Stimulated activated CD8-positive, alpha-beta memory T cell treated with anti-CD3 and anti-CD28 coated beads, Interleukin-12 subunit alpha, Interleukin-12 subunit beta, amount 100 ng/mL, for 1 hour (primary cell): Measurements from ENCODE around the gene STARD7.

Source experiments
- DNase-seq: peaks from one replicate; pipeline ENCODE4 v3.0.0-alpha.2; 2020; ENCODE audit warnings: low read depth

STARD7 gene

DNA sequence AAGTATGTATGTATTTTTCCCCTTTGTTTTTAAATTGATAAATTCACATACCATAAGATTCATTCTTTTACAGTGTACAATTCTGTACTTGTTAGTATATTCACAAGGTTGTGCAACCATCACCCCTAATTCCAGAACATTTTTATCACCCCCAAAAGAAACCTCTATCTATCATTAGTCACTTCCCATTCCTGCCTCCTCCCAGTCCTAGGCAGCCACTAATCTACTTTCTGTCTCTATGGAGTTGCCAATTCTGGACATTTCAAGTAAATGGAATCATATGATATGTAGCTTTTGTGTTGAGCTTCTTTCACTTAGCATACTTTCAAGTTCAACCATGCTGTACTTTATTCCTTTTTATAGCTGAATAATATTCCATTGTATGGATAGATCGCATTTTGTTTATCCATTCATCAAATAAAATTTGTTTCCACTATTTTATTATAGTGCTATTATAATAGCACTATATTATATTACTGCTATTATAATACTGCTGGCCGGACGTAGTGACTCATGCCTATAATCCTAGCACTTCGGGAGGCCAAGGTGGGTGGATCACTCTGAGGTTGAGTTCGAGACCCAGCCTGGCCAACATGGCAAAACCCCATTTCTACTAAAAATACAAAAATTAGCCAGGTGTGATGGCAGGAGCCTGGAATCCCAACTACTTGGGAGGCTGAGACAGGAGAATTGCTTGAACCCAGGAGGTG lies 10.9 kb downstream of the STARD7 start:
- no peak for DNase-seq

- no peak for DNase-seq
Observed at GRCh38 chr2:96195410-96196066, 13.1 kb downstream of the STARD7 start.

- no peak for DNase-seq
Observed at GRCh38 chr2:96191937-96192670, 16.5 kb downstream of the STARD7 start.

DNA sequence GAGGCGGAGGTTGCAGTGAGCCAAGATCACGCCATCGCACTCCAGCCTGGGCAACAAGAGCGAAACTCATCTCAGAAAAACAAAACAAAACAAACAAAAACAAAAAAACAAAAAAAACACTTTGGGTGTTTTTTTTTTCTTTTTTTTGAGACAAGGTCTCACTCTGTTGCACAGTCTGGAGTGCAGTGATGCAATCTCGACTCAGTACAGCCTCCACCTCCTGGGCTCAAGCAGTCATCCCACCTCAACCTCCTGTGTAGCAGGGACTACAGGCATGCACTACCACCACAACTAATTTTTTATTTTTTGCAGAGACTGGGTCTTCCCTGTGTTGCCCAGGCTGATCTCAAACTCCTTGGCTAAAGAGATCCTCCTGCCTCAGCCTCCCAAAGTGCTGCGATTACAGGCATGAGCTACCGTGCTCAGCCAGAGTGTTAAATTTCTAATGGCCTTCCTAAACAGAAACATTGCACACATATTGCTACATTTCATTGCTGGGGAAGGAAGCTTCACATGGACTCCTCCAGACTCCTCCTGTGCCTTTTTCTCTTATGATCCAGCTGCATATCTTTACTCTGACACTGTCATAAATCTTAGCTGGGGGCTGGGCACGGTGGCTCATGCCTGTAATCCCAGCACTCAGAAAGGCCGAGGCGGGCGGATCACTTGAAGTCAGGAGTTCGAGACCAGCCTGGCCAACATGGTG lies 19.7 kb downstream of the STARD7 start:
- no peak for DNase-seq

DNA sequence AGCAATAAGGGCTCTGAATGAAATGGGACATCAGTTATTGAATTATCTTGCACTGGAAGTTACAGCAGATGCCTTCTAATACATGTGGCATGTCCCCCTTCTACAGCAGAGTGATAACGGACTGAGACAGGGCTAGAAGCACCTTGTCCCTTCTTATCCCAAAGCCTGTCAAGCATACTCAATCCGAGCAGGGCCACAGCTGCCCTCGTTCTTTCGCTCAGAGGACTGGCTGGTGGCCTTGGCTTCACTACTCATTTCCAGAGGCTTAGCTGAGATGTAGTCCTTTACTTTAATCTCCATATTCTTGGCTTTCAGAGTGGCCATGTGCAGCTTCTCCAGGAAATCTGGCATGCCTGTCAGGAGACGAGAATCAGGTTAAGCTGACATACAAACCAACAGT lies 22.1 kb downstream of the STARD7 start:
- DNase-seq: no peak

DNA sequence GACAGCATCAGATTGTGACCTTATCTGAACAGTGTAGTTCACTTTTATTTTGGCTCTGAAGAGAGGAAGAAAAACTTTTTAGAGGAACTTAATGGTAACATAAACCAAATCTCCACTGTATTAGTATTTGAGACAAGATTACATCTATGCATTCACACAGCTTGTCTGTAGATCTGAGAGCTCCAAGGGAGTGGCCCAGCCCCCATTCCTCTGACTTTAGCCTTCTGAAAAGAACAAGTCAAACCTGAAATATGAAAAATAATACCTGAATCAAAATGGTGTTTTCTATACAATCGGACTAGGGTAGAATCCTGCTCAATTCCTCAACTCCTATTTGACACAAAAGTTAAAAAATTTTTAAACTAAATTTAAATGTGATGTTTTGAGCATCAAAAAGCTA lies 23.1 kb downstream of the STARD7 start:
- no peak for DNase-seq

- DNase-seq: no peak
Observed at GRCh38 chr2:96184989-96185388, 23.6 kb downstream of the STARD7 start.

DNA sequence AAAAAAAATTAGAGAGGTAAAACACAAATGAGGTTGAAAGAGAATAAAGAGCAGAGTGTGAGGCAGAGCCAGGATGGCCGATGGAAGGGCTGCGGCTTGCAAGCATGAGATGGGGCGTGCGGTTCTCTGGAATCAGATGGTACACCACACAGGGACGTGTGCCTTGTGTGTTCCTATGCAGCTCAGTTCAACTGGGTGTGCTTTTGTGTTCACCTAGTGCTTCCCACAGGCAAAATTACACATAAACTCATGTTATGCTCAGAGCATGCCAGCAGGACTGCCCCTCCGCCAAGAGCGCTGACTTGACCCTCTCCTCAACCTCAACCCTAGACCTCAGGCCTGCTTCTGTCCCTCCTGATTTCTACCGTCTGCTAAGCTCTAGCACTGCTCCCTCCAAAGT lies 24.4 kb downstream of the STARD7 start:
- DNase-seq: no peak

GRCh38 chr2:96181529-96181928 lies 27.1 kb downstream of the STARD7 start:
- no peak for DNase-seq

- no peak for DNase-seq
Observed at GRCh38 chr2:96180521-96180920, 28.1 kb downstream of the STARD7 start.

DNA sequence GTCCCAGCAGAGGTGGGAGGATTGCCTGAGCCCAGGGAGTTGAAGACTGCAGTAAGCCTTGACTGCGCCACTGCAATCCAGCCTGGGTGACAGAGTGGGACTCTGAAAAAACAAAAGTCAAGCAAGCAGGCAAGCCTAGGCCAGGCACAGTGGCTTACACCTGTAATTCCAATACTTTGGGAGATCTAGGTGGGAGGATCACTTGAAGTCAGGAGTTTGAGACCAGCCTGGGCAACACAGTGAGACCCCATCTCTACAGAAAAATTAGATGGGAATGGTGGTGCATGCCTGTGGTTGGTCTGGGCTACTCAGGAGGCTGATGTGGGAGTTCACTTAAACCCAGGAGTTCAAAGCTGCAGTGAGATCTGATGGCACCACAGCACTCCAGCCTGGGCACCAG lies 28.6 kb downstream of the STARD7 start:
- no peak for DNase-seq

- no peak for DNase-seq
Observed at GRCh38 chr2:96176661-96177060, 32.0 kb downstream of the STARD7 start.

DNA sequence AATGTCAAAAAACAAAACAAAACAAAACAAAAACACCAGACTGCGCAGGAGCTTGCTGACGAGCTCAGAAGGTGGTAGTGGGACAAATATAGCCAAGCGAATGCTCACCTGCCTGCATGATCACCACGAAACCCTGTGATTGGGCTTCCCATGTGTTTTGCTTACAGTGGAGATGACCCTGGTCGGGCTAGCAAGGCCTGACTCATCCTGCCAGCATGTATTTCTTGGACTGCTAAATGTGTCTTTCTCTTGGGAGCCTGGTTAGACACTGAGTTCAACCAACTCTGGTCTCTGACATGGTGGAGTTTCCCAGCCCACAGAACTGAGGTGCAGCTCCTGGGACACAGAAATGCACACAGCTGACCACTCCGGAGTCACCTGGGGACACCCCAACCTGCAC lies 32.7 kb downstream of the STARD7 start:
- no peak for DNase-seq

DNA sequence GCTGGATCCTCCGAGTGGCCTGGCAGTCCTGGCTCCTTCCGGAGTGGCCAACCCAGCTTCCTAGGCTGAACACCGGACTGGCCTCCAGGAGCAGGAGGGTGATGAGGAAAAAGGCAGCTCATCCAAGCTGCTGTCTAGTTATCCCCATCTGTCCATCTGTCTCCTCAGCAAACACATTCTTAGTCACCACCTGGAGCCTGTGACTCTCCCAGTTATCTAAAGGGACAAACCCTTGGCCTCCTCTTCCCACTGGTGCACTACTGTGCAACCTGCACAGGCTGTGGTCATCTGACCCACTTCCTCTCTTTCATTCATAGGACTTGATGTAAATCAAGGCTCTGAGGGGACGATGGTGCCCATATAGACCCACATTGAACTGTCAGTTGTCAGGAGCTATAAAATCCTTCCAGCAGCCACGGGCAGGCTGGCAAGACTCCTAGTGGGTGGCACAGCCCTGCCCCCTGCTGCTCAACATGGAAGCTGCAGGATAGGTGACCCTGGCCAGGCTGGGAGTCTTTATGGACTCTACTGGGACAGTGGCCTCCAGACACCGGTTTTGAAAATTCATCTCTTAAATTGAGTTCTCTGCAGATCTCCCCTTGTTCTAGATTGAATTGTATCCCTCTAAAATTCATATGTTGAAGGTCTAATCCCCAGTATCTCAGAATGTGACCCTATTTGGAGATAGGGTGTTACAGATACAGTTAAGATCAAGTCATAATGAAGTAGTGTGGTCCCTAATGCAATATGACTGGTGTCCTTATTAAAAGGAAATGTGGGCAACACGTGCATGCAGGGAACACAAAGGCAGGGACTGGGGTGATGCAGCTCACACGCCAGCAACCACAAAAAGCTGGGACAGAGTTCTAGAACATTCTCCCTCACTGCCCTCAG lies 34.1 kb downstream of the STARD7 start:
- peak; percentile 76 for DNase-seq

- DNase-seq: no peak
Observed at GRCh38 chr2:96171831-96172230, 36.8 kb downstream of the STARD7 start.

DNA sequence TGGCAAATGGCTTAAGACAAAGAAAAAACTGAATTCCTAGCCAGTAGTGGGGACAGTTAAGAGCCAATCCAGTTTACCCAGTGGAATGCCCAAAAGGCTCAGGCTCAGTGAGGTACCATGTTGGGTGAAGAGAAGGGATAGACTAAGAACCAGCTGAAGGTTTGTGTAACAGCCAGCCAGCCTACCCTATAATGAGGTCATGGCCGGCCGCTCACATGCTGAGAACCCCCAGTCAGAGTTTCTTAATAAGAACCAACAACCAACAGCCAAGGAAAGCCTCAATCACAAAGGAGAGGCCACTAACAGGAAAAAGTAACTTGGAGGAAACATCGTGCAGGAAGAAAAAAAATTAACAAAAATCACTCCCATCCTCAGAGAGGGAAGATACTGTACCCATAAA lies 38.0 kb downstream of the STARD7 start:
- no peak for DNase-seq

DNA sequence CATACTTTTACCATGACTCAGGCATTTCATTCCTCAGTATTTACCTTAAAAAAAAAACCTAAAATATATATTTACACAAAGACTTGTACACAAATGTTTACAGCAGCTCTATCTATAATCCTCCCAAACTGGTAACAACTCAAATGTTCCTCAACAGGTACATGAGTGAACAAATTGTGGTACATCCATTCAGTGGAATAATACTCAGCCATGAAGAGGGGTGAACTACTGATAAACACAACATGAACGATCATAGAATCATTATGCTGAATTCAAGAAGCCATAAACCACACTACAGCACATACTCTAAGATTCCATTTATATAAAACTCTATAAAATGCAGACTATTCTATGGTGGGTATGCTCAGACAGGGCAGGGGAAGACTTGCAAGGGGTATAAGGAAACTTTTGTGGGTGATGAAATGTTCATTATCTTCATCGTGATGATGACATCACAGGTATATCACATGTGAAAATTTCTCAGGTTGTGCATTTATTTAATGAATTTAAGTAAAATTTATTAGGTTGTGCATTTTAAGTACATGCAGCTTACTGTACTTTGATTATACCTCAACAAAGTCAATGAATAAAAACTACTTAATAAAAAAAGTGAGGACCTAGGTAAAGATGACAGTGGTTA lies 38.6 kb downstream of the STARD7 start:
- DNase-seq: no peak

DNA sequence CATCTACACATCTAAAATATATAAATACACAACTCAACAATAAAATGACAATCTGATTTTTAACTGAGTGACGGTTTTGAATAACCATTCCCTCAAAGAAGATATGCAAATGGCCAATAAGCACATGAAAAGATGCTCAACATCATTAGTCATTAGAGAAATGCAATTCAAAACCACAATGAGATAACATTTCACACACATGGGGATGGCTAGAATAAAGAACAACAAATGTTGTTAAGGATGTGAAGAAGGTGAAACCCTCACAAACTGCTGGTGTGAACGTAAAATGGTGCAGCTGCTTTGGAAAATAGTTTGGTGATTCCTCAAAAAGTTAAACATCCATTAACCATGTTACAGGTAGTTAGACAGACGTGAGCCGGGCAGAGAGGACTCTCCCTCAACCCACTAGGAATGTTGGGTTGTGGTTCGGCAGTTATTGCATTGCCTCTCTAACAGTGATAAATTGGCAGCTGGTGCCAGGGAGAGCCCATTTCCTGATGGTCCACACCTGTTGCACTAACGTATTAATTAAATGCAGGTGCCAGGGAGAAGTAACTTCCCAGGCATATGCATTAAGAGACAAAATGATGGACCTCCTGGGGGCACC lies 41.1 kb downstream of the STARD7 start:
- DNase-seq: no peak

- DNase-seq: no peak
Observed at GRCh38 chr2:96164459-96165184, 44.0 kb downstream of the STARD7 start.
